LNCAP (cell line): ENCODE results near the gene NFATC3.

Experiments
- TF ChIP-seq, protein P1 (sequence below): fragments of 450-650 bp; IDR thresholded peaks from 2 replicates; pipeline ENCODE4 v1.5.1; 2017; ENCODE audit warnings: mild to moderate bottlenecking

The NFATC3 gene

DNA sequence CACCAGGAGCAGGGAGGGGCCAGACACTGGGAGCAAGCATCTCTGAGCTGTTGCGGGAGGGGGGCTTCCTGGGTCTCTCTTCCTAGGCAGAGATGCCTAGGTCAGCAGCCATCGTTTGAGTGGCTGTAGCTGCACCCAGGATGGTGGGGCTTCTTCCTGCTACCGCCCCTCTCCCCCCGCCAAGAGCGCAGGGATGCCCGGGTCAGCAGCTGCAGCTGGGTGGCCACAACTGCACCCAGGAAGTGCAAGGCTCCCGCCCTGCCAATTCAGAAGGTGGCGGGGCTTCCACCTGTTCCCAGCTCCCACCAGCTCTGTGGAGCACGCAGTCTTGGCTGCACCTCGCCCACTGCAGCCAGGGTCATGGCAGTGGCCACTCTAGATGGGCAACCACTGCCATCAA lies 103.0 kb downstream of the NFATC3 start:
- TF ChIP-seq, protein P1, sequence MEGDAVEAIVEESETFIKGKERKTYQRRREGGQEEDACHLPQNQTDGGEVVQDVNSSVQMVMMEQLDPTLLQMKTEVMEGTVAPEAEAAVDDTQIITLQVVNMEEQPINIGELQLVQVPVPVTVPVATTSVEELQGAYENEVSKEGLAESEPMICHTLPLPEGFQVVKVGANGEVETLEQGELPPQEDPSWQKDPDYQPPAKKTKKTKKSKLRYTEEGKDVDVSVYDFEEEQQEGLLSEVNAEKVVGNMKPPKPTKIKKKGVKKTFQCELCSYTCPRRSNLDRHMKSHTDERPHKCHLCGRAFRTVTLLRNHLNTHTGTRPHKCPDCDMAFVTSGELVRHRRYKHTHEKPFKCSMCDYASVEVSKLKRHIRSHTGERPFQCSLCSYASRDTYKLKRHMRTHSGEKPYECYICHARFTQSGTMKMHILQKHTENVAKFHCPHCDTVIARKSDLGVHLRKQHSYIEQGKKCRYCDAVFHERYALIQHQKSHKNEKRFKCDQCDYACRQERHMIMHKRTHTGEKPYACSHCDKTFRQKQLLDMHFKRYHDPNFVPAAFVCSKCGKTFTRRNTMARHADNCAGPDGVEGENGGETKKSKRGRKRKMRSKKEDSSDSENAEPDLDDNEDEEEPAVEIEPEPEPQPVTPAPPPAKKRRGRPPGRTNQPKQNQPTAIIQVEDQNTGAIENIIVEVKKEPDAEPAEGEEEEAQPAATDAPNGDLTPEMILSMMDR = no peak

DNA sequence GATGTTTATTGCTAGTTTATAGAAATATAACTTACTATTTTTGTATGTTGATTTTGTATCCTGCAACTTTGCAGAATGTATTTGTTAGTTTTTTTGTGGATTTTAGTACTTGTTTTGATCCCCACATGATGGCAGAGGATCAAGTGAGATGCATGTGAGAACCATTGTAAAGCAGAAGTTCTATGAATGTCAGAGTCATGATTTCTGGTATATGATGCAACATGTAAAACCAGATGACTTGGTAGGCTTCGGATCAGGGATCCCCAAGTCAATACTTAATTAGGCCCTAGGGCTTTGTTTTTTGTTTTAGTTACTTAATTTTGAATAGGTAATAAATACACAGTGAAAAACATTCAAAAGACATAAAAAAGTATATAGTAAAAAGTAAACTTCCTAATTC lies 104.9 kb downstream of the NFATC3 start:
- TF ChIP-seq, protein P1 = no peak

DNA sequence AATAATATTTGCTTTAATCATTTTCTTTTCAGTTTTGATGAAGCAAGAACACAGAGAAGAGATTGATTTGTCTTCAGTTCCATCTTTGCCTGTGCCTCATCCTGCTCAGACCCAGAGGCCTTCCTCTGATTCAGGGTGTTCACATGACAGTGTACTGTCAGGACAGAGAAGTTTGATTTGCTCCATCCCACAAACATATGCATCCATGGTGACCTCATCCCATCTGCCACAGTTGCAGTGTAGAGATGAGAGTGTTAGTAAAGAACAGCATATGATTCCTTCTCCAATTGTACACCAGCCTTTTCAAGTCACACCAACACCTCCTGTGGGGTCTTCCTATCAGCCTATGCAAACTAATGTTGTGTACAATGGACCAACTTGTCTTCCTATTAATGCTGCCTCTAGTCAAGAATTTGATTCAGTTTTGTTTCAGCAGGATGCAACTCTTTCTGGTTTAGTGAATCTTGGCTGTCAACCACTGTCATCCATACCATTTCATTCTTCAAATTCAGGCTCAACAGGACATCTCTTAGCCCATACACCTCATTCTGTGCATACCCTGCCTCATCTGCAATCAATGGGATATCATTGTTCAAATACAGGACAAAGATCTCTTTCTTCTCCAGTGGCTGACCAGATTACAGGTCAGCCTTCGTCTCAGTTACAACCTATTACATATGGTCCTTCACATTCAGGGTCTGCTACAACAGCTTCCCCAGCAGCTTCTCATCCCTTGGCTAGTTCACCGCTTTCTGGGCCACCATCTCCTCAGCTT lies 105.8 kb downstream of the NFATC3 start:
- TF ChIP-seq, protein P1 = no peak

DNA sequence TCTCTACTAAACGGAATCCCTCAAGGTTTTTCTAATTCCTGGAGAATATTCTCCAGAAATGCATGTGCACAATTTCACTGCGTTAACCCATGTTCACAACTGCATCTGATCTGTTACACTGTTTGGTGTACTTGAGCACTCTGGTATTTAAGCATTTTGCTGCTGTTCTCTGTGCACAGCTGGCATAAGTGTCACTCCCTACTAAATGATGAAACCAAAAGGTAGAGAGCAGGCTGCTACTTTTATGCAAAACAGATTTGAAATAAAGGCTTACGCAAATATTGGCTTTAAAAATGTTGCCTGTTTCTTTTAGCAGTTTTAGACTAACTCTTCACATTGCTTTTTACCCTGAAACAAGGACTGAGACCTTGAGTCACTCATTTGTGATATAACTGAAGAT lies 109.1 kb downstream of the NFATC3 start:
- TF ChIP-seq, protein P1 = no peak

DNA sequence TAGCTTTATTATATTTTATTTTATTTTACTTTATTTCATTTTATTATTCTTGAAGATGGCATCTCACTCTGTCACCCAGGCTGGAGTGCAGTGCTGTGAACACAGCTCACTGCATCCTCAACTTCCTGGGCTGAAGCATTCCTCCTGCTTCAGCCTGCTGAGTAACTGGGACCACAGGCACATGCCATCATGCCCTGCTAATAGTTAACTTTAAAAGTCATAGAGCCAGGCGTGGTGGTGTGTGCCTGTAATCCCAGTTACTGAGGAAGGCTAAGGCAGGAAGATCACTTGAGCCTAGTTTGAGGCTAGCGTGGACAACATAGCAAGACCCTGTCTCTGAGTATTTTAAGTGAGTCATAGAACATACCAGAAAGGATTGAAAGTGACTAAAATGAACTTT lies 112.1 kb downstream of the NFATC3 start:
- TF ChIP-seq, protein P1 = no peak

DNA sequence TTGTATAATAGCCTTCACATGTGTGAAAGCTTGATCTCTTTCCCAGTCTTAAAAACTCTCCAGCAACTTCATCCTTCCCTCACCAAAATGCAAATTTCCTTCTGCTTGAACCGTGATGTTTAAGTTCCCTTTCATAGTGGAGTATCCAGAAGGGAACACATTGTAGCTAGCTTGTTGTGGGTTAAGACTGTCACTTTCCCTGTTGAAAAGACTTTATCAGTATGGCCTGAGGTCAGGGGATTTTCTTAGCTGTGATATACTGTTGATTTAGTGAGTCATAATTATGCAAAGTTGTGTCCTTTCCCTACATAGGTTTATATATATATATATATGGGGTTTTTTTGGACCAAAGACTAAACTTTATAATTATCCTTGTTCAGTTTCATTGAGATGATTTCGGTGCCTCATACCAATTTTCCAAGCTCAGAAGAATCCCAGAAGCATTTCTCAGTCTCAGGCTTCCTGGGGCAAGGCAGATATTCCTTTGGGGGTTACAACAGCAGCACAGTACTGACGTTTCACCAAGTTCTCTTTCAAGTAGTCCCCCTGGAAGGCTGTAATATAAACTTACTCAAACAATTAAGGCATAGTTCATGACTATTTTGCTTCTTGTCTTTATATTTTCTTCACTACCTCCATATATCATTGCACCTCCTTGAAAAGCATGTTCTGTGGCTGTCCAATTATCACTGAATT lies 115.1 kb downstream of the NFATC3 start:
- TF ChIP-seq, protein P1 = no peak

DNA sequence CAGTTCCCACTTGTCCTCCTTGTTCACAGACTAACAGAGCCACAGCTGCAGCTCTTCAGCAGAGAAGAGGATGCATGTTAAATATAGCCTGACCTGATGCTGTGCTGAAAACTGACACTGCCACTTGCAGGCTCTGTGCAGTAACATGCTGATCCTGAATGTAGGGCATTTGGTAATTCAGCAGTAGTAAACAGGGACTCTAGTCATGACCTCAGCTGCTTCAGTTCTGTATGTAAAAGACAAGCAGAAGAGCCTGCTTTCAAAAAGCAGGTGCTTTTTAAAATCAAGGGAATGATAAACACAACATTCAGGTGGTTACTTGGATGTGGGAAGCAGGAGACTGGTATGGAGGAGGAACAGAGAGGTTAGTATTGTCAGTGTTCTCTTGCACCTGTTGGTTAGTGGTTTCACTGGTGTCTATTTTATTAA lies 116.9 kb downstream of the NFATC3 start:
- TF ChIP-seq, protein P1 = no peak
